GM19238 (cell line): Measurements from ENCODE around the gene SVOPL.
"Not testable (repeated sequence)": the region's sequence is repeated elsewhere in the genome, so short reads cannot be mapped to it uniquely, and the experiment has no call there.

Source experiments
- DNase-seq: peaks from one replicate; pipeline ENCODE4 v3.0.0; 2011; ENCODE audit warnings: low spot score; ENCODE audit not compliant: insufficient read length

Gene SVOPL

GRCh38 chr7:138705167-138705566, 4.0 kb upstream of the SVOPL start:
- DNase-seq, result no peak

DNA sequence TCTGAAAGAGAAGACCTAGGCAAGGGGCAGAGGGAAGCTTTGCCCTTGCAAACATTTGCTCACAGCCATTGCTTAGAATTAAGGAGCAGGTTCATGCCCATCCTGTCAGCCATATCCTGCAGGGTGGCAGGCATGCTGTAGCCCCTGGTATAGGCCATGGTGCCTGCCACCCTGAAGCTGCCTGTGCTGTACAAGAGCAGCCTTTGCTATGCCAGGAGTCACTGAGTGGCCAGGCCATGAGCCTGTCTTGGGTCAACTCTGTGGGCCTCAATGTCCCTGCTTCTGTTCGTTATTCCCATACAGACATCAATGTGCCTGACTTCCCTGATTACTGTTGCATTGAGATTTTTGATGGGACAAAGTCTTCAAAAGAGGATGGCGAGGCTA, 368 bp upstream of the SVOPL start:
- DNase-seq, result no peak

- no peak for DNase-seq
Observed at GRCh38 chr7:138699661-138700060, 1.5 kb downstream of the SVOPL start.

DNA sequence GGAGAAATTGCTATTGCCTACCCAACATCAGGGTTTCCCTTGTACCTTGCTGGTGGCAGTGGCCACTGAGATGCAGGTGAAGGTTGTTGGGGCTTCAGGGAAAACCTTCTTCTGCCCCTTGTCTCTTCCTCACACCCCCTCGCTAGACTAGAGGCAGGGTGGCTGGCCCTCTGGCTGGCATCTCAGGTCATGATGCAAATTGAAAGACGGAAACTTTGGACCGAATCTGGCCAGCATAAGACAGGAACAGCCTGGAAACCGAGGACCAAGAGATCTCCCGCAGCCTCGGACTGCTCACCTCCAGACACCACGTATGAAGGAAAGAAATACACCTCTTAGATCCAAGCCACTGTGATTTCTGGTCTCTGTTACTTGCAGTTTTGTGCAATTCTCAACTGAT, 2.9 kb downstream of the SVOPL start:
- DNase-seq, result no peak

DNA sequence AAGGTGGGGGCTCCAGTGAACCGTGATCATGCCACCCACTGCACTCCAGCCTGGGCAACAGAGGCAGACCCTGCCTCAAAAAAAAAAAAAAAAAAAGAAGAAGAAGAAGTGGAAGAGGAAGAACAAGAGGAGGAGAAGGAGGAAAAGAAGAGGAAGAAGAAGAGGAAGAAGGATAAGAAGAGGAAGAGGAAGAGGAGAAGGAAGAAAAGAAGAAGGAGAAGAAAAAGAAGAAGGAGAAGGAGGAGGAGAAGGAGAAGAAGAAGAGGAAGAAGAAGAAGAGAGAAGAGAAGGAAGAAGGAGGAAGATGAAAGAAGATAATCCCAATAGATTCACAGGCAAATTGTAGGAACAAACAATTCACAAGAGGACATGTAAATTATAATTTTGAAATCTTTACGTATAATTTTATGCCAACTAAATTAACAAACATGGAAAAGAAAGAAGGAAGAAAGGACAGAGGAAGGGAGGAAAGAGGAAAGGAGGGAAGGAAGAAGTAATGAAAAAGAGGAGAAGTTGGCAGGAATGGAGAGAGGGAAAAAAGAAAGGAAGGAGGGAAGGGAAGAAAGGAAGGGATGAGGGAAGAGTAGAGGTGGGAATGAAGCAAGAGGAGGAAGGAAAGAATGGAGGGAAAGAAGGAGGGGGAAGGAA, 3.5 kb downstream of the SVOPL start:
- DNase-seq, result no peak

DNA sequence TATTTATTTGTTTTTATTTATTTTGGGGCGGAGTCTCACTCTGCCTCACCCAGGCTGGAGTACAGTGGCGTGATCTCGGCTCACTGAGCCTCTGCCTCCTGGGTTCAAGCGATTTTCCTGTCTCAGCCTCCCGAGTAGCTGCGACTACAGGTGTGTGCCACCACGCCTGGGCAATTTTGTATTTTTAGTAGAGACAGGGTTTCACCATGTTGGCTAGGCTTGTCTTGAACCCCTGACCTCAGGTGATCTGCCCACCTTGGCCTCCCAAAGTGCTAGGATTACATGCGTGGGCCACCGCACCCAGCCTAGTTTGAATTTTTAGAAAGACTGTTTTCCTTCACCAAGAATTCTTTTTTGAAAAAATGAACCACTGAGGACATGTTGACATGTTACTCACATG, 5.4 kb downstream of the SVOPL start:
- DNase-seq, result not testable (repeated sequence)

DNA sequence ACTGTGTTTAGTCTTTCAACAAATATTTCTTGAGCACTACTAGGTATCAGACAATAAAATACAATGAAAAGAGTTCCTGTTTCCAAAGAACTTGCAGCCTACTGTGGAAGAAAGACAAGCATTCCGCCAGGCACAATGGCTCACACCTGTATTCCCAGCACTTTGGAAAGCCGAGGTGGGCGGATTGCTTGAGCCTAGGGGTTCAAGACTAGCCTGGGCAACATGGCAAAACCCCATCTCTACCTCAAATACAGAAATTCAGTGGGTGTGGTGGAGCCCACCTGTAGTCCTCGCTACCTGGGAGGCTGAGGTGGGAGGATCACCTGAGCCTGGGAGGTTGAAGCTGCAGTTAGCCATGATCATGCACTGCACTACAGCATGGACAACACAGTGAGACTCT, 6.1 kb downstream of the SVOPL start:
- no peak for DNase-seq

DNA sequence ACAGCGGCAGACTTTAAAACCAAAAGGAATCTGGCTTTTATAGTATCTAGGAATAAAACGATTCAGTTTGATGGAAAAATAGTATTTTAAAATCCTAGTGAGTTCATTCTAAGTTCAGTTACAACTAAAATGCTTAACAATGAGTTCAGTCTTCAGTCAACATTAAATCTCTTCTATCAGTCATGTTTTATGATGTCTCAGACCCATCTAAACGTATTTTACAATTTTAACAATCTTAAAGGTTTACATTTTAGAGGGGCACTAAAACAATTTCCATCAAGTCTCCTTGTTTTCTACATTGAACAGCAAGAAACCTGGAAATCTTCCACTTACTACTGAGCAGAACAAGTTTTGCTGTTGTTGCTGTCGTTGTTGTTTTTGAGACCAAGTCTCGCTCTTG, 10.0 kb downstream of the SVOPL start:
- DNase-seq, result no peak

DNA sequence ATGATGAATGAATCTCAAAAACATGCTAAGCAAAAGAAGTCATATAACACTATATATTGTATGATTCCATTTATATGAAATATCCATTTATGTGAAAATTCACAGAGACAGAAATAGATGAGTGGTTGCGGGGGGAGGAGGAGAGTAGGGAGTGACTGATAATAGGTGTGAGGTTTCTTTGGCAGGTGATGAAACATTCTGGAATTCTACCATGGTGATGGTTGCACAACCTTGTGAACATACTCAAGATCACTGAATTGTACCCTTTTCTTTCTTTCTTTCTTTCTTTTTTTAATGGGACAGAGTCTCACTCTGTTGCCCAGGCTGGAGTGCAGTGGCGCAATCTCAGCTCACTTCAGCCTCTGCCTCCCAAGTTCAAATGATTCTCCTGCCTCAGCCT, 10.7 kb downstream of the SVOPL start:
- DNase-seq, result no peak

DNA sequence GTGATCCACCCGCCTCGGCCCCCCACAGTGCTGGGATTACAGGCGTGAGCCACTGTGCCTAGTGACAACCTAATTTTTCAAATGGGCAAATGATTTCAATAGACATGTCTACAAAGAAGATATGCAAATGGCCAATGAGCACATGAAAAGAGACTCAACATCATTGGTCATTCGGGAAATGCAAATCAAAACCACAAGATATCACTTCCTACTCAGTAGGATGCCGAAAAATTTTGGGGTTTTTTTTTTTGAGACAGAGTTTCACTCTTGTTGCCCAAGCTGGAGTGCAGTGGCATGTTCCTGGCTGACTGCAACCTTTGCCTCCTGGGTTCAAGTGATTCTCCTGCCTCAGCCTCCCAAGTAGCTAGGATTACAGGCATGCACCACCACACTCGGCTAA, 13.1 kb downstream of the SVOPL start:
- DNase-seq, result not testable (repeated sequence)

- DNase-seq, result no peak
Observed at GRCh38 chr7:138684340-138684739, 16.8 kb downstream of the SVOPL start.

DNA sequence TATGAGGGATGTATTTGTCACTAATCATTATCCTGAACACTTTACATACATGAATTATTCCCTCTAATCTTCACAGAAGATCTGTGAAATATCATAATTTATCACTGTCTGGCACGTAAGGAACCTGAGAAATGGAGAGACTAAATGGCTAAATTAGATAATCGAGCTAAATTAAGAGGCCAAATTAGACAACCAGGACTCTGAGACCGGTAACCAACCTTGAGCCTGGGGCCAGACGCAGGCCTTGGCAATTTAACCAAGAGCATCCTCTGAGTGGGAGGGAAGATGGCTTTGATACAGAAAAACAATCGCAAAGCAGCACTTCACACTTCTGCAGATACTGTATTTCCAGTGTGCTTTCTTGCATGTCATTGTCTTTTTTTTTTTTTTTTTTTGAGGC, 21.4 kb downstream of the SVOPL start:
- DNase-seq, result no peak

DNA sequence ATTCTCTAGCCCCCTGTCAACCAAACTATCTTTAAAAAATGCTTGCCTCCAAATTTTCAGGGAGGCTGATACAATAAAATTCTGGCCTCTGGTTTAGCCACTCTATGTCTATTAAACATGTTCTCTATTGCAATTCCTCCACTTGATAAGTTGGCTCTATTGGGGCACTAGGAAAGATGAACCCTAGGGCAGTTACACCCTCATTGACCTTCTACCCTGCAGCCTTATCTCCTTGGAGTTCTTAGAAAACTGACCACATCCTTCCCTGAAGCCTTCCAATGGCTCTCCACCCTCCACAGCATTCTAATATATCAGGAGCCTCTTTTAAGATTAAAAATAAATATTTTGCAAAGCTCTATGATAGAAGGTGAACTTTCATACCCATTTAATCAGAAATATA, 30.6 kb downstream of the SVOPL start:
- DNase-seq, result no peak

DNA sequence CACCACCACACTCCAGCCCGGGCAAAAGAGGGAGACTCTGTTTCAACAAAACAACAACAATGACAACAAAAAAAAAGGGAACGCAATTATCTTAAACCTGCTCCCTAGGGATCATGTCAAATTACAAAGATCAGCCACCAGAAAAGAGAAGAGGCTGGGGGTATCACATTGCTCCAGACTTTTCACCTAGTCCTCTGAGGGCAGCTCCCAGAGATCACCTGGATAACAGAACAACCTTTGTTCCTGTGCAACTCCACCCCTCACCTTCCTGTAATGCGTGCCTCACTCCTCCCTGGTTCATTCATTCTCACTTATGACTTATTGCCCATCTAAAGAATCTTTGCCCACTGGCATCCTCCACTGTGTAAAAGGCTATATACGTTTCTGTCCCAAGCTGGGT, 31.8 kb downstream of the SVOPL start:
- DNase-seq, result no peak

- DNase-seq, result no peak
Observed at GRCh38 chr7:138668946-138669345, 32.2 kb downstream of the SVOPL start.

DNA sequence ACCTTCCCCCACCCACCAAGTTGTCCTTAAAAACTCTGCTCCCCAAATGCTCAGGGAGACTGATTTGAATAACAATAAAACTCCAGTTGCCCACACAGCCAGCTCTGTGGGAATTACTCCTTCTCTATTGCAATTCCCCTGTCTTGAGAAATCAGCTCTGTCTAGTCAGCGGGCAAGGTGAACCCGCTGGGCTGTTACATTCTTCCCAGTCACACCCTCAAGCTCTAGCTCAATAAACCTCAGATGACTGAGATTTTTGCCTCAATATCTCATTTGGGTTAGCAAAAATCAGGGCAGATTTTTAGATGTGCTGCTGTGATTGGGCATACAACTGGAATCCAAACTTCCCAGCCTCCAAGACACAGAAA, 32.9 kb downstream of the SVOPL start:
- no peak for DNase-seq

DNA sequence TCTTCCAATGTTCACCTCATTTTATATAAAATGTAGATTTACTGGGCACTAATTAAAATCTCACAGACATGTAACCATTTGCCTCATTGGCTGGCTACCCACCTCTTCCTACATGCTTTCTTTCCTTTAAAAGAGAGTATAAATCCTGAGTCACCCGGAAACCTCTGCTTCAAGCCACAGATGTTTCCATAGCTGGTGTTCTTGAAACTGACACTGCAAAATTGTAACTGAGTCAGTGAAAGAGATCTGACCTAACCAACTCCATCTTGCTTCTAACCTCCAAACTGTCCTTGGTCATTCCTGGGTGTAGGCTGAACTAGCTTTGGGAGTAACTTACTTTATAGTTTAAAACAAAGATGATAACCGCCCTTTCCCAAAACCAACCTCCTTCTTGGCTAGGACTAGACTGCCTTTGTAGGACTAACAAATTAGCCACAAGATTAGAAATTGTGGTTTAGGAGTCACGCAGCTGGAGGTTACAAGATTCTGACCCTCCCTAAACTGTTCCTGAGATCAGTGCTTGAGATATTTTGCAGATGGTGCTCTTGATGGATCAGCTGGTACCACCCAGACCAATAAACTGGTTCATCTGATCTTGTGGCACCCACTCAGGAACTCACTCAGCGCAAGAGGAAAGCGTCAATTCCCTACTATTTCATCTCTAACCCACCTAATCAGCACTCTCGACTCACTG, 33.5 kb downstream of the SVOPL start:
- DNase-seq, result no peak

DNA sequence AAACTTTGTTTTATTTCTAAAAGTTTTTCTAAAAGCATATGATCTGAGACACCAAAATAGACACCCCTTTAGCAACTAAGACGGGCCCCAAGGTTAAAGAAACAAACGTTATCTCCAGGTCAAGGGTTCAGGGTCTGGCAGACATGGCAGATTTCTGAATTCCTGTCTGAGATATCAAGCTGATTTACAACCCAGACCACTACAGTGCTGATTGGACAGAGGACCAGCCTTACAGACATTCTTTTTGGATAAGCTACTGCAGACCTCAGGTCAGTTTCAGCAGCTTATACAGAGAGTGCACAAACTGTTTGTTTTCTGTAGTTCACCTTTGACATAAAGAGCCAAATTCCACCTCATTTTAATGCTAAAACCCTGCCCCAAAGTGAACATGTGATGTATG, 34.8 kb downstream of the SVOPL start:
- DNase-seq, result no peak

DNA sequence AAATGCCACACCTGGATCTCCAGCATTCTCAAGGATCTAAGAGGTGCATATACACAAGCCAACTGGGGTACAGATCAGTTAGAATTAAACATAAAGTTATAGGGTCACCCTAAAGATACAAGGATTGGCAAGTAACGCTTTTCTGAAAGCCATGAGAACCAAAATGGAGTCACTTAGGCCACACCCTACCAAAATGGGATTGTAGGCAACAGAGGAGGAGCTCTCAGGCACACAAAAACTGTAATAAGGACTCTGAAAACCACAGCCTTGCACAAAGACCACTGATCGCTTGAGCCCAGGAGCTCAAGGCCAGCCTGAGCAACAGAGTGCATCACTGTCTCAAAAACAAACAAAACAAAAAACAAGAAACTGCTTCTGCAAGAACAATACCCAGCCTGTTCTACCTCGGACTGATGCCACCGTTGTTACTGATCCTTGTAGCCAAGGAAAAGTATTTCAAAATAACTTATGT, 35.5 kb downstream of the SVOPL start:
- DNase-seq, result no peak

DNA sequence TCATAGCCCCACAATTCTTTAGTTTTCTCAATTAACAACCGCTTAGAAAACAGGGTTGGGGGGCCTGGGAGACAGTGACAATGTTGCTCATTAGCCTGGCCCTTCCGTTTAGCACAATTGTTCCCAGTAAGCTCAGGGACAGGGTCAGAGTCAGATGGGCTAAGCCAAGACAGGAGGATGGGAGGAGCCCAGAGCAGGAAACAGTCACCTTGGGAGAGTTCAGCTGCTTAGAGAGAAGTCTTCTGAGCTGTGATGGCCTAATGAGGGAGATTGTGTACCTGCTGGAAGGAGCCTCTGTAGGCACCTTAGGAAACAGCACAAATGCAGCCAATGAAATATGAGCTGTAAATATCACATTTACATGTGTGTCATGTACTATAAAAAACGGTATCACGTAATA, 35.9 kb downstream of the SVOPL start:
- no peak for DNase-seq

GRCh38 chr7:138663725-138664710, 37.1 kb downstream of the SVOPL start:
- DNase-seq, result no peak

DNA sequence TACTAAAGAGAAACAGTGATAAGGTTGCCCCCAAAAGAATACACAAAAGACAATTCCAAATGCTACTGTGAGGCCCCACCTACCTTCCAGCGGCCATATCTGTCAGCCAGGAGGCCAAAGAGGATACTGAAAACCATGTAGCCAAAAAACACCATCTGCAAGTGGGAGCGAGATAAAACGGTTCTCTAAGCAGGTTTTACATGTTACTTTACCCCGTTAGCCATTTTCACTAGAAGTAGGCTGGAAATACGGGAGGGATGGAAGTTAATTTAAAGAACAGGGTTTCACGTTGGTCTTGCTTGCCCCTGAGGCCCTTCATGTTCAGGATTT, 38.2 kb downstream of the SVOPL start:
- no peak for DNase-seq
